GM23338 (cell line): ENCODE data around the gene KIAA0232. TPM values are rescaled to one million over a fixed set of nuclear protein-coding genes. Genes with fewer than 3 reads are reported as not detected.

Experiments used
- ATAC-seq: fragments of 200-7000 bp; cut with Tn5 transposase; 3 replicates; pipeline ENCODE4 v1.9.1; 2020
- DNase-seq: peaks from one replicate; pipeline ENCODE4 v3.0.0-alpha.2; 2015; ENCODE audit warnings: low spot score
- H2AFZ ChIP-seq: fragments of 200-600 bp; sonication (generic); 2 replicates; pipeline ENCODE4 v1.8.0; 2016; ENCODE audit warnings: antibody characterized with exemption, mild to moderate bottlenecking, moderate library complexity
- H3F3A ChIP-seq: fragments of 200-600 bp; sonication (generic); replicated peaks from 2 replicates; pipeline ENCODE4 v1.8.0; 2017; ENCODE audit warnings: antibody characterized with exemption, mixed run types, low read depth
- H3K27ac ChIP-seq: fragments of 200-600 bp; sonication (generic); 2 replicates; pipeline ENCODE4 v1.6.1; 2016; ENCODE audit warnings: low read depth
- H3K27me3 ChIP-seq: fragments of 200-600 bp; sonication (generic); 2 replicates; pipeline ENCODE4 v1.8.0; 2016; ENCODE audit warnings: mild to moderate bottlenecking, mixed run types, moderate library complexity; ENCODE audit not compliant: insufficient read depth
- H3K36me3 ChIP-seq: fragments of 200-600 bp; sonication (generic); 2 replicates; pipeline ENCODE4 v1.8.0; 2016; ENCODE audit warnings: mild to moderate bottlenecking; ENCODE audit not compliant: insufficient read depth
- H3K4me1 ChIP-seq: fragments of 200-600 bp; sonication (generic); 2 replicates; pipeline ENCODE4 v1.8.0; 2016; ENCODE audit warnings: mild to moderate bottlenecking, moderate library complexity; ENCODE audit not compliant: insufficient read depth
- H3K4me2 ChIP-seq: fragments of 200-600 bp; sonication (generic); 2 replicates; pipeline ENCODE4 v1.7.1; 2017; ENCODE audit warnings: mixed run types
- H3K4me3 ChIP-seq: fragments of 200-600 bp; sonication (generic); 2 replicates; pipeline ENCODE4 v1.6.1; 2016; ENCODE audit warnings: mixed run types
- H3K79me2 ChIP-seq: fragments of 200-600 bp; sonication (generic); replicated peaks from 2 replicates; pipeline ENCODE4 v1.8.0; 2017; ENCODE audit warnings: mild to moderate bottlenecking; ENCODE audit not compliant: insufficient read depth
- H3K9me2 ChIP-seq: fragments of 200-600 bp; sonication (generic); 2 replicates; pipeline ENCODE4 v1.8.0; 2017; ENCODE audit not compliant: insufficient read depth
- H4K20me1 ChIP-seq: fragments of 200-600 bp; sonication (generic); replicated peaks from 2 replicates; pipeline ENCODE4 v1.8.0; 2017; ENCODE audit warnings: mild to moderate bottlenecking; ENCODE audit not compliant: insufficient read depth
- H3K27ac Mint-ChIP-seq: 2 replicates; pipeline ENCODE4 v1.8.0; 2020; ENCODE audit warnings: inconsistent platforms, mild to moderate bottlenecking, moderate library complexity, mixed read lengths
- H3K27me3 Mint-ChIP-seq: 3 replicates; pipeline ENCODE4 v1.8.0; 2022; ENCODE audit warnings: low read depth, mild to moderate bottlenecking, moderate library complexity, mixed read lengths, inconsistent platforms; ENCODE audit not compliant: insufficient read depth, poor library complexity
- H3K36me3 Mint-ChIP-seq: 3 replicates; pipeline ENCODE4 v1.8.0; 2021; ENCODE audit warnings: low read depth, mild to moderate bottlenecking, inconsistent platforms, moderate library complexity, mixed read lengths
- H3K4me1 Mint-ChIP-seq: 3 replicates; pipeline ENCODE4 v1.8.0; 2020; ENCODE audit warnings: mild to moderate bottlenecking, inconsistent platforms, mixed read lengths
- H3K4me3 Mint-ChIP-seq: 3 replicates; pipeline ENCODE4 v1.8.0; 2021; ENCODE audit warnings: moderate library complexity, mild to moderate bottlenecking, inconsistent platforms, mixed read lengths
- H3K9me3 Mint-ChIP-seq: 3 replicates; pipeline ENCODE4 v1.8.0; 2020; ENCODE audit warnings: moderate library complexity, mild to moderate bottlenecking, inconsistent platforms, mixed read lengths
- CTCF ChIP-seq, 2 experiments: fragments of 200-600 bp in 1 of 2; sonication (generic) in 1 of 2; conservative IDR thresholded peaks; 2 replicates each; pipeline versions ENCODE4 v1.5.1 to v1.6.1; 2016 to 2017; ENCODE audit warnings: antibody characterized with exemption in 2 of 2, low read depth in 2 of 2, mild to moderate bottlenecking in 2 of 2, moderate library complexity in 1 of 2
- ETS1 ChIP-seq: IDR thresholded peaks from 2 replicates; pipeline ENCODE4 v1.6.1; 2016; ENCODE audit warnings: antibody characterized with exemption
- EZH2 ChIP-seq: fragments of 200-600 bp; sonication (generic); IDR thresholded peaks from one replicate; pipeline ENCODE4 v1.8.0; 2017; ENCODE audit warnings: antibody characterized with exemption, mild to moderate bottlenecking, low read depth; ENCODE audit not compliant: unreplicated experiment
- STAT1 ChIP-seq: IDR thresholded peaks from one replicate; pipeline ENCODE4 v1.6.1; 2016; ENCODE audit warnings: antibody characterized with exemption; ENCODE audit not compliant: unreplicated experiment
- ZNF114 ChIP-seq: fragments of 250-450 bp; sonication (Bioruptor Pico); IDR thresholded peaks from 2 replicates; pipeline ENCODE4 v1.5.0; 2020; ENCODE audit warnings: mild to moderate bottlenecking, moderate library complexity
- ZNF331 ChIP-seq: fragments of 250-450 bp; sonication (Bioruptor Pico); IDR thresholded peaks from 2 replicates; pipeline ENCODE4 v1.5.0; 2020; ENCODE audit warnings: low read depth, mild to moderate bottlenecking, moderate library complexity
- ZNF462 ChIP-seq: fragments of 250-450 bp; sonication (Bioruptor Pico); IDR thresholded peaks from 2 replicates; pipeline ENCODE4 v1.5.0; 2020; ENCODE audit warnings: mild to moderate bottlenecking, moderate library complexity
- polyA plus RNA-seq: library from polyadenylated mRNA; unstranded; fragments of >200 nt; fragmentation: Nextera tagmentation; extraction: Ambion mirVana; gene quantifications from 2 replicates; pipeline ENCODE4 v1.2.1, GENCODE V29; 2016
- total RNA-seq: library from RNA; depleted of rRNA; stranded (reverse); fragments of >200 nt; shearing (Covaris generic); gene quantifications from 2 replicates; pipeline ENCODE4 v1.2.3, GENCODE V29; 2014

KIAA0232 gene
- total and polyA plus RNA-seq, 2 experiments from 2014 or later, result 14.3 to 34.9 TPM

- no peak for TF ChIP-seq ZNF462 (CRISPR knock-in tag)
- TF ChIP-seq ETS1, result no peak
- TF ChIP-seq ZNF331 (CRISPR knock-in tag), result no peak
- no peak for TF ChIP-seq STAT1
- no peak for TF ChIP-seq ZNF114 (CRISPR knock-in tag)
- TF ChIP-seq EZH2, result no peak
These were observed 5.4 kb upstream of the KIAA0232 start (continued) for GRCh38 chr4:6776920-6777635.

- Histone ChIP-seq H2AFZ (peak overlapping the region; percentile 43; the same call in 1 of the 2 replicates), H3K9me2 (no peaks in the 10 kb centered on the region), H3K4me3 (no peak overlapping the region), H3K4me1 (peaks cover 21% of the 10 kb centered on the region), H3K79me2 (no peaks in the 10 kb centered on the region), H3K27me3 (peaks cover 6% of the 10 kb centered on the region; the same call in 1 of the 2 replicates), H3K27ac (no peak overlapping the region), H3F3A (peaks cover 13% of the 10 kb centered on the region), H4K20me1 (no peaks in the 10 kb centered on the region), H3K36me3 (no peaks in the 10 kb centered on the region), H3K4me2 (no peak overlapping the region)
- Mint-ChIP-seq H3K4me3 (no peak overlapping the region), H3K27me3 (peaks cover 5% of the 10 kb centered on the region), H3K9me3 (no peaks in the 10 kb centered on the region), H3K36me3 (no peaks in the 10 kb centered on the region), H3K27ac (no peak overlapping the region), H3K4me1 (peaks cover 24% of the 10 kb centered on the region; the same call in 2 of the 3 replicates)
- no peak for ATAC-seq
- no peak for DNase-seq
- TF ChIP-seq ZNF331 (CRISPR knock-in tag), result no peak
- TF ChIP-seq CTCF (conservative IDR thresholded peaks at IDR 0.05; ENCODE audit: low read depth in 2 of 2), result peak in 1 of 2 experiments; percentile 35; a peak in 2 of 4 replicates
These were observed 4.8 kb upstream of the KIAA0232 start for GRCh38 chr4:6777636-6778281.
